ENCODE data around the gene ENG.

- TF ChIP-seq EZH2 (IDR thresholded peaks at IDR 0.05; ENCODE audit: borderline replicate concordance, low read length): no peak
- no peak for TF ChIP-seq CTCF (conservative IDR thresholded peaks at IDR 0.05 in 1 of 2, IDR thresholded peaks at IDR 0.05 in 1 of 2; ENCODE audit: extremely low read depth in 1 of 2, insufficient read depth in 1 of 2, low read depth in 1 of 2, low read length in 2 of 2)
These were observed 37.7 kb downstream of the ENG start for GRCh38 chr9:127816728-127817127.
